Adrenal gland (tissue), 12 donors: ENCODE results near the gene ANGEL1. TPM values are rescaled to one million over a fixed set of nuclear protein-coding genes. Genes with fewer than 3 reads are reported as not detected.

ENCODE experiments used
- DNase-seq, 7 donors: peaks; one replicate each; pipeline ENCODE4 v3.0.0-alpha.2; 2019 to 2020
- H3K27ac ChIP-seq, 5 donors: fragments of 200-600 bp; sonication (generic) in 4 of 5; 1 replicate in 3 of 5; 2 replicates in 2 of 5; pipeline versions ENCODE4 v1.5.1 to v1.8.0; 2016 to 2020; ENCODE audit warnings: mild to moderate bottlenecking in 1 of 5
- H3K27me3 ChIP-seq: fragments of 200-600 bp; 2 replicates; pipeline ENCODE4 v1.8.0; 2021
- H3K36me3 ChIP-seq, 2 donors: fragments of 200-600 bp; replicated peaks in 1 of 2; 1 replicate in 1 of 2; 2 replicates in 1 of 2; pipeline versions ENCODE4 v1.5.1 to v1.8.0; 2018 to 2022
- H3K4me1 ChIP-seq, 2 donors: fragments of 200-600 bp; replicated peaks in 1 of 2; 1 replicate in 1 of 2; 2 replicates in 1 of 2; pipeline versions ENCODE4 v1.5.1 to v1.8.0; 2018 to 2021
- H3K4me3 ChIP-seq, 4 donors: fragments of 200-600 bp; sonication (generic) in 3 of 4; one replicate each; pipeline ENCODE4 v1.5.1; 2016 to 2018
- H3K9me3 ChIP-seq, 3 donors: fragments of 200-600 bp; sonication (generic) in 1 of 3; replicated peaks in 1 of 3; 1 replicate in 2 of 3; 2 replicates in 1 of 3; pipeline versions ENCODE4 v1.5.1 to v1.8.0; 2016 to 2021
- POLR2A ChIP-seq, 2 donors: fragments of 450-650 bp; IDR thresholded peaks; one replicate each; pipeline ENCODE4 v1.6.1; 2017; ENCODE audit warnings: antibody characterized with exemption in 2 of 2, mild to moderate bottlenecking in 2 of 2, moderate library complexity in 1 of 2
- WGBS, 4 donors: extraction: QIAGEN DNeasy Blood & Tissue Kit in 2 of 4; methylation state at CpG; one replicate each; pipeline versions ENCODE4 v1.1.5 to v1.1.7; 2013 to 2017; 5-methylcytosine and 5-hydroxymethylcytosine counted together
- intact Hi-C, 2 donors: fragments of 100-400 bp; cut with DNase I; formaldehyde crosslinking; loops; one replicate each; pipeline versions ENCODE4 v1.14.1 to v1.15.0; 2022 to 2023
- polyA plus RNA-seq, 3 donors: library from polyadenylated mRNA; stranded (reverse); fragments of 200-250 nt in 2 of 3; fragments of 350-450 nt in 1 of 3; fragmentation: Illumina TruSeq in 1 of 3; extraction: RNeasy Lipid Tissue Mini Kit (QIAGEN cat#74804) in 1 of 3; gene quantifications; one replicate each; pipeline ENCODE4 v1.2.3, GENCODE V29; 2013 to 2014
- total RNA-seq, 9 donors: library from RNA; depleted of rRNA in 4 of 9; stranded (reverse); fragments of >200 nt in 4 of 9; fragments of 120-200 nt in 1 of 9; fragmentation: NEBNext Ultra II Directional in 1 of 9; extraction: Animal tissue kit (Norgen Biotek cat#: 25700) in 1 of 9; gene quantifications; one replicate each; pipeline versions ENCODE4 v1.1.0 to v1.2.4, GENCODE V29; 2013 to 2023
- TF ChIP-seq, protein P1 (sequence below), 6 experiments: fragments of 450-650 bp in 4 of 6; fragments of 200-600 bp in 2 of 6; sonication (generic) in 1 of 6; IDR thresholded peaks; 1 replicate in 5 of 6; 2 replicates in 1 of 6; pipeline versions ENCODE4 v1.5.1 to v1.8.0; 2016 to 2021; ENCODE audit warnings: antibody characterized with exemption in 6 of 6, mild to moderate bottlenecking in 2 of 6, moderate library complexity in 1 of 6
- donor health status: healthy with polysubstance abuse.
- donor health status: Bipolar disorder and iron deficiency.
- donor health status: DM: yes; HTN: yes; CAD: no.
- donor health status: DM: no; HTN: no; CAD: no.
- donor health status: DM: no; HTN: no; CAD: no.
- donor health status: DM: yes; HTN: yes; CAD: no.

The ANGEL1 gene
- total and polyA plus RNA-seq, 12 donors: 11.8 to 38.2 (median 25.0) TPM

GRCh38 chr14:76768671-76769500, 43.8 kb downstream of the ANGEL1 start:
- 56 to 67% (median 64%) methylated on average over 5 to 11 of the region's 11 CpGs for WGBS, 4 donors
- no peak overlapping the region for H3K4me3 ChIP-seq
- peaks cover 25 to 38% of the 10 kb centered on the region in 2 donors for H3K4me1 ChIP-seq
- H3K27me3 ChIP-seq: no peaks in the 10 kb centered on the region
- peak overlapping the region in 3 of 5 donors; percentile 30 to 79 (median 52) for H3K27ac ChIP-seq
- peak in 2 of 7 donors; percentile 18 to 46 for DNase-seq
- no peaks in the 10 kb centered on the region for H3K9me3 ChIP-seq
- no peak for TF ChIP-seq POLR2A (IDR thresholded peaks at IDR 0.05)
- H3K36me3 ChIP-seq: no peaks in the 10 kb centered on the region
- intact Hi-C loops: loop anchor here in 1 of 2 donors (5.0 kb wide), 1 partner anchor 57 kb away; no protein-coding TSS in a partner anchor

GRCh38 chr14:76767681-76768656, 44.7 kb downstream of the ANGEL1 start:
- Histone ChIP-seq H3K27me3 (no peaks in the 10 kb centered on the region), H3K9me3 (no peaks in the 10 kb centered on the region), H3K4me3 (no peak overlapping the region), H3K27ac (peak overlapping the region in 3 of 5 donors; percentile 30 to 79 (median 52)), H3K4me1 (peaks cover 28 to 39% of the 10 kb centered on the region in 2 donors), H3K36me3 (no peaks in the 10 kb centered on the region)
- TF ChIP-seq, protein P1, sequence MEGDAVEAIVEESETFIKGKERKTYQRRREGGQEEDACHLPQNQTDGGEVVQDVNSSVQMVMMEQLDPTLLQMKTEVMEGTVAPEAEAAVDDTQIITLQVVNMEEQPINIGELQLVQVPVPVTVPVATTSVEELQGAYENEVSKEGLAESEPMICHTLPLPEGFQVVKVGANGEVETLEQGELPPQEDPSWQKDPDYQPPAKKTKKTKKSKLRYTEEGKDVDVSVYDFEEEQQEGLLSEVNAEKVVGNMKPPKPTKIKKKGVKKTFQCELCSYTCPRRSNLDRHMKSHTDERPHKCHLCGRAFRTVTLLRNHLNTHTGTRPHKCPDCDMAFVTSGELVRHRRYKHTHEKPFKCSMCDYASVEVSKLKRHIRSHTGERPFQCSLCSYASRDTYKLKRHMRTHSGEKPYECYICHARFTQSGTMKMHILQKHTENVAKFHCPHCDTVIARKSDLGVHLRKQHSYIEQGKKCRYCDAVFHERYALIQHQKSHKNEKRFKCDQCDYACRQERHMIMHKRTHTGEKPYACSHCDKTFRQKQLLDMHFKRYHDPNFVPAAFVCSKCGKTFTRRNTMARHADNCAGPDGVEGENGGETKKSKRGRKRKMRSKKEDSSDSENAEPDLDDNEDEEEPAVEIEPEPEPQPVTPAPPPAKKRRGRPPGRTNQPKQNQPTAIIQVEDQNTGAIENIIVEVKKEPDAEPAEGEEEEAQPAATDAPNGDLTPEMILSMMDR (IDR thresholded peaks at IDR 0.05): peak in 1 of 6 experiments; percentile 23
- peak in 1 of 2 donors; percentile 38 for TF ChIP-seq POLR2A (IDR thresholded peaks at IDR 0.05)
- 32 to 64% (median 47%) methylated on average over 9 to 15 of the region's 15 CpGs for WGBS, 4 donors
- peak in 6 of 7 donors; percentile 64 to 84 (median 67) for DNase-seq
- intact Hi-C loops: loop anchor here in 1 of 2 donors (5.0 kb wide), 1 partner anchor 56 kb away; no protein-coding TSS in a partner anchor

- no peaks in the 10 kb centered on the region for H3K9me3 ChIP-seq
- no peak overlapping the region for H3K27ac ChIP-seq
- no peak for TF ChIP-seq POLR2A (IDR thresholded peaks at IDR 0.05)
- TF ChIP-seq, protein P1 (IDR thresholded peaks at IDR 0.05): no peak
- DNase-seq: peak in 3 of 7 donors; percentile 13 to 46 (median 15)
- no peaks in the 10 kb centered on the region for H3K36me3 ChIP-seq
- peaks cover 36 to 44% of the 10 kb centered on the region in 2 donors for H3K4me1 ChIP-seq
- intact Hi-C loops: loop anchor here in 1 of 2 donors (5.0 kb wide), 1 partner anchor 53 kb away; no protein-coding TSS in a partner anchor
- H3K4me3 ChIP-seq: no peak overlapping the region
- 84 to 94% (median 87%) methylated on average over 6 of the region's 6 CpGs for WGBS, 4 donors
- no peaks in the 10 kb centered on the region for H3K27me3 ChIP-seq
Measured at GRCh38 chr14:76765461-76765931, 47.2 kb downstream of the ANGEL1 start.

DNA sequence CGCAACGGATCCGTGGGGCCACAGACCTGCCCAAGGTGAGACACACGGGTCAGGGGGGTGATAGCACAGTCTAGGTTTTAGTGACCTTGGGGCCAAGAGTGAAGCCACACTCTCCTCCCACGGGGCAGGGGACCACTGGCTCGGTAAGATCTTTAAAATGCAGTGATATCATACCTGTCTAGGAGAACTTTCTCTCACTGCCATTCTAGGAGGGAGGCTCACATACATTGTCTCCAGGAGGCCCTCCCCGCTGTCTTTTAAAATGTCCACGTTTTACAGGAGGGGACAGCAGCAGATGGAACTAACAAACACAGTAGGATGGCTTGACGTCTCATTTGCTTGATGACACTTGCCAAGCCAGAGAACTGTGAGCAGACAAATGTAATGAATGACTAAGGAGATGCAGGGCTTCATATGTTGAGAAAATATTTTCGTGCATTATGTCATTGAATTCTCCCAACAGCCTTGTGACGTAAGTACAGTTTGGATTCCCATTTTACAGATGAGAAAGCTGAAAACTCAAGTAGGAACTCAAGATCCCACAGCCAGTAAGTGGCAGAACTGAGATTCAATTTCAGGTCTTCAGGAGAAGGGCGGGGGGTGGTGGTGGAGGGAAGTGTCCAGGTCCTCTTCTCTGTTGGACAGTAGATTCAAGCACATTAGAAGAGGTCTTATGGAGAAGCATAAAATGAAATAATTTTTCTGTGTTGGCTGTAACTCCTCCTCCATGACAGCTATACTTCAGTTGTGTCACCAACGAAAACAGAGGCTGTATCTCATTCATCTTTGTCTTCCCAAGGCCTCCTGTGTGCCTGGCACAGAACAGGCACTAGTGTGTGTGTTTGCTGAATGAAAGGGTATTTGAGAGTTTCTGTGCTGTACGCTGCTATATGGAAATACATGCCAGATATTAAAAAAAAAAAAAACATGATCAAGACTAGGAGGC, 49.3 kb downstream of the ANGEL1 start:
- H3K4me1 ChIP-seq: peaks cover 36 to 39% of the 10 kb centered on the region in 2 donors
- no peak for TF ChIP-seq POLR2A (IDR thresholded peaks at IDR 0.05)
- TF ChIP-seq, protein P1 (IDR thresholded peaks at IDR 0.05): no peak
- no peaks in the 10 kb centered on the region for H3K27me3 ChIP-seq
- intact Hi-C loops: no loop called here
- H3K9me3 ChIP-seq: no peaks in the 10 kb centered on the region
- H3K36me3 ChIP-seq: no peaks in the 10 kb centered on the region
- peak in 2 of 7 donors; percentile 58 to 62 for DNase-seq
- WGBS, 4 donors: 39 to 41% (median 40%) methylated on average over 14 of the region's 14 CpGs
- H3K27ac ChIP-seq: peak overlapping the region in 3 of 5 donors; percentile 4 to 45 (median 37)
- peak overlapping the region in 1 of 4 donors; percentile 98 for H3K4me3 ChIP-seq
